HG03159 (cell line): ENCODE data around the gene GRIK3.

Experiments
- ATAC-seq: cut with Tn5 transposase; IDR thresholded peaks from one replicate; pipeline ENCODE4 v1.9.1; 2021; ENCODE audit warnings: mild to moderate bottlenecking, moderate library complexity; ENCODE audit not compliant: unreplicated experiment

The GRIK3 gene

GRCh38 chr1:36835696-36836095 lies 198.6 kb downstream of the GRIK3 start:
- no peak for ATAC-seq

GRCh38 chr1:36835017-36835695 lies 199.2 kb downstream of the GRIK3 start:
- ATAC-seq: no peak

GRCh38 chr1:36834586-36834985 lies 199.7 kb downstream of the GRIK3 start:
- ATAC-seq: no peak

- no peak for ATAC-seq
Observed at GRCh38 chr1:36831186-36831810, 203.0 kb downstream of the GRIK3 start.

GRCh38 chr1:36829961-36830360 lies 204.4 kb downstream of the GRIK3 start:
- no peak for ATAC-seq

- ATAC-seq: no peak
Observed at GRCh38 chr1:36829066-36829465, 205.2 kb downstream of the GRIK3 start.

GRCh38 chr1:36825226-36825625 lies 209.1 kb downstream of the GRIK3 start:
- no peak for ATAC-seq

- ATAC-seq: no peak
Observed at GRCh38 chr1:36824390-36824861, 209.9 kb downstream of the GRIK3 start.

GRCh38 chr1:36822648-36823047 lies 211.7 kb downstream of the GRIK3 start:
- no peak for ATAC-seq

- no peak for ATAC-seq
Observed at GRCh38 chr1:36821386-36821785, 212.9 kb downstream of the GRIK3 start.

GRCh38 chr1:36818771-36819170 lies 215.5 kb downstream of the GRIK3 start:
- ATAC-seq: no peak

- no peak for ATAC-seq
Observed at GRCh38 chr1:36816348-36816747, 218.0 kb downstream of the GRIK3 start.

GRCh38 chr1:36814774-36815173 lies 219.5 kb downstream of the GRIK3 start:
- no peak for ATAC-seq

- no peak for ATAC-seq
Observed at GRCh38 chr1:36814083-36814482, 220.2 kb downstream of the GRIK3 start.

- ATAC-seq: no peak
Observed at GRCh38 chr1:36807262-36807661, 227.1 kb downstream of the GRIK3 start.

GRCh38 chr1:36805979-36806640 lies 228.2 kb downstream of the GRIK3 start:
- no peak for ATAC-seq

GRCh38 chr1:36804669-36805314 lies 229.5 kb downstream of the GRIK3 start:
- ATAC-seq: no peak

- ATAC-seq: no peak
Observed at GRCh38 chr1:36803868-36804570, 230.3 kb downstream of the GRIK3 start.

- no peak for ATAC-seq
Observed at GRCh38 chr1:36802018-36802417, 232.3 kb downstream of the GRIK3 start.

- ATAC-seq: no peak
Observed at GRCh38 chr1:36797761-36798160, 236.6 kb downstream of the GRIK3 start.

- ATAC-seq: no peak
Observed at GRCh38 chr1:36796733-36797132, 237.6 kb downstream of the GRIK3 start.
